Neural cell (in vitro differentiated cells): ENCODE results near the gene TCF12. TPM values are rescaled to one million over a fixed set of nuclear protein-coding genes. Genes with fewer than 3 reads are reported as not detected.

Experiments used
- H2AFZ ChIP-seq: fragments of 200-600, 300-800 bp; sonication (generic), shearing (Covaris generic); 2 replicates; pipeline ENCODE4 v1.6.0; 2014; ENCODE audit warnings: low read depth, mild to moderate bottlenecking, antibody characterized with exemption, low read length, moderate library complexity
- H3F3A ChIP-seq: fragments of 200-600 bp; shearing (Covaris generic); 2 replicates; pipeline ENCODE4 v1.6.1; 2016; ENCODE audit warnings: mild to moderate bottlenecking, moderate library complexity, mixed read lengths, antibody characterized with exemption, low read length; ENCODE audit not compliant: insufficient read depth, poor library complexity, severe bottlenecking
- H3K27ac ChIP-seq: fragments of 200-600, 300-800 bp; sonication (generic), shearing (Covaris generic); 2 replicates; pipeline ENCODE4 v1.5.1; 2014; ENCODE audit warnings: mild to moderate bottlenecking, low read length, moderate library complexity
- H3K27me3 ChIP-seq: fragments of 300-800, 200-600 bp; sonication (generic), shearing (Covaris generic); 2 replicates; pipeline ENCODE4 v1.6.0; 2014; ENCODE audit warnings: mild to moderate bottlenecking, low read depth, low read length, moderate library complexity; ENCODE audit not compliant: insufficient read depth
- H3K36me3 ChIP-seq: fragments of 300-800, 200-600 bp; sonication (generic), shearing (Covaris generic); 2 replicates; pipeline ENCODE4 v1.5.1; 2014; ENCODE audit warnings: mild to moderate bottlenecking, antibody characterized with exemption, low read length, moderate library complexity; ENCODE audit not compliant: insufficient read depth
- H3K4me2 ChIP-seq: fragments of 300-800, 200-600 bp; sonication (generic), shearing (Covaris generic); 2 replicates; pipeline ENCODE4 v1.6.0; 2014; ENCODE audit warnings: mild to moderate bottlenecking, low read length
- H3K4me3 ChIP-seq: fragments of 300-800, 200-600 bp; sonication (generic), shearing (Covaris generic); 2 replicates; pipeline ENCODE4 v1.5.1; 2014; ENCODE audit warnings: mild to moderate bottlenecking, low read length, moderate library complexity
- H3K79me2 ChIP-seq: fragments of 200-600 bp; shearing (Covaris generic); replicated peaks from 2 replicates; pipeline ENCODE4 v1.6.0; 2014; ENCODE audit warnings: mild to moderate bottlenecking, low read length, moderate library complexity; ENCODE audit not compliant: insufficient read depth
- H3K9ac ChIP-seq: fragments of 300-800, 200-600 bp; sonication (generic), shearing (Covaris generic); 2 replicates; pipeline ENCODE4 v1.6.1; 2016; ENCODE audit warnings: mild to moderate bottlenecking, low read length, mixed read lengths
- H3K9me2 ChIP-seq: fragments of 200-600 bp; shearing (Covaris generic); 2 replicates; pipeline ENCODE4 v1.6.1; 2016; ENCODE audit warnings: mild to moderate bottlenecking, low read length, mixed read lengths; ENCODE audit not compliant: insufficient read depth
- H3K9me3 ChIP-seq: fragments of 200-600, 300-800 bp; sonication (generic), shearing (Covaris generic); 2 replicates; pipeline ENCODE4 v1.6.1; 2016; ENCODE audit warnings: mild to moderate bottlenecking, mixed run types, low read length, moderate library complexity, mixed read lengths
- H4K20me1 ChIP-seq: fragments of 200-600 bp; shearing (Covaris generic); 2 replicates; pipeline ENCODE4 v1.6.1; 2016; ENCODE audit warnings: mild to moderate bottlenecking, mixed run types; ENCODE audit not compliant: insufficient read depth
- CTCF ChIP-seq: fragments of 450-650 bp; IDR thresholded peaks from 2 replicates; pipeline ENCODE4 v1.5.1; 2014; ENCODE audit warnings: antibody characterized with exemption, mild to moderate bottlenecking, moderate library complexity; ENCODE audit not compliant: poor library complexity, severe bottlenecking
- EP300 ChIP-seq: fragments of 450-650 bp; conservative IDR thresholded peaks from 2 replicates; pipeline ENCODE4 v1.6.1; 2014; ENCODE audit warnings: antibody characterized with exemption, mild to moderate bottlenecking, moderate library complexity; ENCODE audit not compliant: poor library complexity, severe bottlenecking
- EZH2 ChIP-seq: fragments of 200-600, 300-800 bp; shearing (Covaris generic), sonication (generic); IDR thresholded peaks from 2 replicates; pipeline ENCODE4 v1.6.1; 2014; ENCODE audit warnings: antibody characterized with exemption, low read length, borderline replicate concordance, mild to moderate bottlenecking; ENCODE audit not compliant: insufficient read depth, poor library complexity, severe bottlenecking
- MXI1 ChIP-seq: fragments of 450-650 bp; conservative IDR thresholded peaks from 2 replicates; pipeline ENCODE4 v1.6.1; 2014; ENCODE audit warnings: antibody characterized with exemption, mild to moderate bottlenecking; ENCODE audit not compliant: poor library complexity, severe bottlenecking
- POLR2AphosphoS5 ChIP-seq: IDR thresholded peaks from 2 replicates; pipeline ENCODE4 v1.6.1; 2012
- RAD21 ChIP-seq: fragments of 450-650 bp; conservative IDR thresholded peaks from 2 replicates; pipeline ENCODE4 v1.6.1; 2014; ENCODE audit warnings: antibody characterized with exemption, mild to moderate bottlenecking, moderate library complexity
- REST ChIP-seq: IDR thresholded peaks from 2 replicates; pipeline ENCODE4 v1.6.1; 2012; ENCODE audit warnings: borderline replicate concordance
- SMC3 ChIP-seq: fragments of 450-650 bp; conservative IDR thresholded peaks from 2 replicates; pipeline ENCODE4 v1.6.1; 2014; ENCODE audit warnings: antibody characterized with exemption, mild to moderate bottlenecking, moderate library complexity; ENCODE audit not compliant: poor library complexity
- TAF1 ChIP-seq: IDR thresholded peaks from 2 replicates; pipeline ENCODE4 v1.6.1; 2012; ENCODE audit warnings: low read depth
- polyA plus RNA-seq: library from polyadenylated mRNA; depleted of rRNA; stranded (reverse); fragments of >200 nt; gene quantifications from 2 replicates; pipeline ENCODE4 v1.2.3, GENCODE V29; 2014

TCF12 gene
- polyA plus RNA-seq, 1 donor from 2014 or later, result 52.7 TPM

GRCh38 chr15:57229051-57229450 is 310.6 kb downstream of the TCF12 start:
- no peak overlapping the region for H2AFZ ChIP-seq
- no peak overlapping the region for H3K4me3 ChIP-seq
- H3K9me2 ChIP-seq, result no peaks in the 10 kb centered on the region
- H3K9ac ChIP-seq, result no peak overlapping the region
- no peaks in the 10 kb centered on the region for H3F3A ChIP-seq
- TF ChIP-seq POLR2AphosphoS5, result no peak
- no peak for TF ChIP-seq SMC3
- TF ChIP-seq EP300, result no peak
- TF ChIP-seq REST, result no peak
- TF ChIP-seq RAD21, result no peak
- TF ChIP-seq TAF1, result no peak
- TF ChIP-seq CTCF, result no peak
- TF ChIP-seq MXI1, result no peak
- no peak for TF ChIP-seq EZH2
- no peak overlapping the region for H3K4me2 ChIP-seq
- peaks cover 4% of the 10 kb centered on the region for H3K79me2 ChIP-seq
- H3K9me3 ChIP-seq, result no peaks in the 10 kb centered on the region
- no peaks in the 10 kb centered on the region for H3K36me3 ChIP-seq
- H4K20me1 ChIP-seq, result no peaks in the 10 kb centered on the region
- no peak overlapping the region for H3K27ac ChIP-seq
- H3K27me3 ChIP-seq, result no peaks in the 10 kb centered on the region

- Histone ChIP-seq H3K9me2 (no peaks in the 10 kb centered on the region), H3K36me3 (no peaks in the 10 kb centered on the region), H2AFZ (no peak overlapping the region), H3K4me3 (no peak overlapping the region), H3K9me3 (no peaks in the 10 kb centered on the region), H3K9ac (no peak overlapping the region), H3K27ac (no peak overlapping the region), H4K20me1 (no peaks in the 10 kb centered on the region), H3K4me2 (no peak overlapping the region), H3K79me2 (peaks cover 4% of the 10 kb centered on the region), H3F3A (no peaks in the 10 kb centered on the region), H3K27me3 (no peaks in the 10 kb centered on the region)
- TF ChIP-seq EP300 (no peak), CTCF (no peak), POLR2AphosphoS5 (no peak), SMC3 (no peak), EZH2 (no peak), MXI1 (no peak), RAD21 (no peak), TAF1 (no peak), REST (no peak)
Measured at GRCh38 chr15:57231559-57231958, 313.1 kb downstream of the TCF12 start.
